HL-60 (cell line): ENCODE data around the gene GINM1.

Source experiments
- GABPA ChIP-seq: IDR thresholded peaks from 2 replicates; pipeline ENCODE4 v1.6.1; 2012; ENCODE audit warnings: low read depth
- POLR2AphosphoS5 ChIP-seq: IDR thresholded peaks from 2 replicates; pipeline ENCODE4 v1.6.1; 2012; ENCODE audit warnings: low read depth
- TF ChIP-seq, protein P1 (sequence below): IDR thresholded peaks from one replicate; pipeline ENCODE4 v1.5.1; 2011; ENCODE audit warnings: low read length, control low read depth, inconsistent platforms; ENCODE audit not compliant: insufficient read depth
- TF ChIP-seq, protein P2 (sequence below): IDR thresholded peaks from 2 replicates; pipeline ENCODE4 v1.6.1; 2012; ENCODE audit warnings: low read depth; ENCODE audit not compliant: insufficient replicate concordance

GRCh38 chr6:149560736-149561135 is 5.4 kb upstream of the GINM1 start:
- TF ChIP-seq, protein P1, sequence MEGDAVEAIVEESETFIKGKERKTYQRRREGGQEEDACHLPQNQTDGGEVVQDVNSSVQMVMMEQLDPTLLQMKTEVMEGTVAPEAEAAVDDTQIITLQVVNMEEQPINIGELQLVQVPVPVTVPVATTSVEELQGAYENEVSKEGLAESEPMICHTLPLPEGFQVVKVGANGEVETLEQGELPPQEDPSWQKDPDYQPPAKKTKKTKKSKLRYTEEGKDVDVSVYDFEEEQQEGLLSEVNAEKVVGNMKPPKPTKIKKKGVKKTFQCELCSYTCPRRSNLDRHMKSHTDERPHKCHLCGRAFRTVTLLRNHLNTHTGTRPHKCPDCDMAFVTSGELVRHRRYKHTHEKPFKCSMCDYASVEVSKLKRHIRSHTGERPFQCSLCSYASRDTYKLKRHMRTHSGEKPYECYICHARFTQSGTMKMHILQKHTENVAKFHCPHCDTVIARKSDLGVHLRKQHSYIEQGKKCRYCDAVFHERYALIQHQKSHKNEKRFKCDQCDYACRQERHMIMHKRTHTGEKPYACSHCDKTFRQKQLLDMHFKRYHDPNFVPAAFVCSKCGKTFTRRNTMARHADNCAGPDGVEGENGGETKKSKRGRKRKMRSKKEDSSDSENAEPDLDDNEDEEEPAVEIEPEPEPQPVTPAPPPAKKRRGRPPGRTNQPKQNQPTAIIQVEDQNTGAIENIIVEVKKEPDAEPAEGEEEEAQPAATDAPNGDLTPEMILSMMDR: peak; percentile 53
- TF ChIP-seq POLR2AphosphoS5: no peak
- TF ChIP-seq, protein P2, sequence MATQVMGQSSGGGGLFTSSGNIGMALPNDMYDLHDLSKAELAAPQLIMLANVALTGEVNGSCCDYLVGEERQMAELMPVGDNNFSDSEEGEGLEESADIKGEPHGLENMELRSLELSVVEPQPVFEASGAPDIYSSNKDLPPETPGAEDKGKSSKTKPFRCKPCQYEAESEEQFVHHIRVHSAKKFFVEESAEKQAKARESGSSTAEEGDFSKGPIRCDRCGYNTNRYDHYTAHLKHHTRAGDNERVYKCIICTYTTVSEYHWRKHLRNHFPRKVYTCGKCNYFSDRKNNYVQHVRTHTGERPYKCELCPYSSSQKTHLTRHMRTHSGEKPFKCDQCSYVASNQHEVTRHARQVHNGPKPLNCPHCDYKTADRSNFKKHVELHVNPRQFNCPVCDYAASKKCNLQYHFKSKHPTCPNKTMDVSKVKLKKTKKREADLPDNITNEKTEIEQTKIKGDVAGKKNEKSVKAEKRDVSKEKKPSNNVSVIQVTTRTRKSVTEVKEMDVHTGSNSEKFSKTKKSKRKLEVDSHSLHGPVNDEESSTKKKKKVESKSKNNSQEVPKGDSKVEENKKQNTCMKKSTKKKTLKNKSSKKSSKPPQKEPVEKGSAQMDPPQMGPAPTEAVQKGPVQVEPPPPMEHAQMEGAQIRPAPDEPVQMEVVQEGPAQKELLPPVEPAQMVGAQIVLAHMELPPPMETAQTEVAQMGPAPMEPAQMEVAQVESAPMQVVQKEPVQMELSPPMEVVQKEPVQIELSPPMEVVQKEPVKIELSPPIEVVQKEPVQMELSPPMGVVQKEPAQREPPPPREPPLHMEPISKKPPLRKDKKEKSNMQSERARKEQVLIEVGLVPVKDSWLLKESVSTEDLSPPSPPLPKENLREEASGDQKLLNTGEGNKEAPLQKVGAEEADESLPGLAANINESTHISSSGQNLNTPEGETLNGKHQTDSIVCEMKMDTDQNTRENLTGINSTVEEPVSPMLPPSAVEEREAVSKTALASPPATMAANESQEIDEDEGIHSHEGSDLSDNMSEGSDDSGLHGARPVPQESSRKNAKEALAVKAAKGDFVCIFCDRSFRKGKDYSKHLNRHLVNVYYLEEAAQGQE: no peak
- TF ChIP-seq GABPA: no peak
